ENCODE results near the gene NGF. TPM values are rescaled to one million over a fixed set of nuclear protein-coding genes. Genes with fewer than 3 reads are reported as not detected.

The NGF gene
- 1.6 to 2.4 TPM (median 1.8 TPM) in 5 replicates for total RNA-seq (2022; extraction: Qiagen RNA extraction; ENCODE audit: low read depth)

GRCh38 chr1:115337633-115338456 is at the start of gene NGF:
NGF (minus strand) TSS chr1:115338249; CDS start chr1:115286795, 51,454 bp downstream.

Other genes with a start within 250 kb of the NGF start
- gene TSPAN2, start 248.7 kb downstream of the NGF start, total RNA-seq (2022; extraction: Qiagen RNA extraction; ENCODE audit: low read depth), result 0.66 to 1.6 TPM (median 1.3 TPM) in 5 replicates